H9 (cell line): ENCODE measurements around the gene EEF1E1. TPM values are rescaled to one million over a fixed set of nuclear protein-coding genes. Genes with fewer than 3 reads are reported as not detected.

Experiments
- DNase-seq: peaks from one replicate; pipeline ENCODE4 v3.0.0-alpha.2; 2017
- H2AFZ ChIP-seq: one replicate; pipeline ENCODE4 v1.6.1; 2013; ENCODE audit warnings: mild to moderate bottlenecking, low read length, control low read depth, moderate library complexity
- H2AK5ac ChIP-seq: 2 replicates; pipeline ENCODE4 v1.6.1; 2013; ENCODE audit warnings: low read length, control low read depth, mixed read lengths; ENCODE audit not compliant: insufficient read length
- H2BK120ac ChIP-seq: one replicate; pipeline ENCODE4 v1.6.1; 2013; ENCODE audit warnings: low read depth, mild to moderate bottlenecking, low read length, control low read depth, inconsistent platforms; ENCODE audit not compliant: poor library complexity, severe bottlenecking
- H2BK12ac ChIP-seq: 2 replicates; pipeline ENCODE4 v1.6.1; 2013; ENCODE audit warnings: low read length, control low read depth, mixed read lengths, low read depth; ENCODE audit not compliant: insufficient read length
- H2BK15ac ChIP-seq: 2 replicates; pipeline ENCODE4 v1.6.1; 2013; ENCODE audit warnings: low read depth, low read length, control low read depth
- H2BK20ac ChIP-seq: one replicate; pipeline ENCODE4 v1.6.1; 2013; ENCODE audit warnings: low read depth, mild to moderate bottlenecking, low read length, control low read depth, inconsistent platforms; ENCODE audit not compliant: poor library complexity, severe bottlenecking
- H2BK5ac ChIP-seq: 2 replicates; pipeline ENCODE4 v1.6.1; 2013; ENCODE audit warnings: low read length, control low read depth, mixed read lengths; ENCODE audit not compliant: insufficient read length
- H3K14ac ChIP-seq: 2 replicates; pipeline ENCODE4 v1.6.1; 2013; ENCODE audit warnings: low read length, control low read depth; ENCODE audit not compliant: insufficient read depth
- H3K18ac ChIP-seq: 2 replicates; pipeline ENCODE4 v1.6.1; 2013; ENCODE audit warnings: low read depth, mild to moderate bottlenecking, mixed read lengths, low read length, control low read depth; ENCODE audit not compliant: insufficient read length
- H3K23ac ChIP-seq: 2 replicates; pipeline ENCODE4 v1.6.1; 2013; ENCODE audit warnings: low read length, control low read depth, mixed read lengths, low read depth; ENCODE audit not compliant: insufficient read length
- H3K23me2 ChIP-seq: 2 replicates; pipeline ENCODE4 v1.6.1; 2013; ENCODE audit warnings: low read depth, mild to moderate bottlenecking, mixed read lengths, low read length, control low read depth; ENCODE audit not compliant: insufficient read length, poor library complexity, severe bottlenecking
- H3K27ac ChIP-seq: 2 replicates; pipeline ENCODE4 v1.5.1; 2013; ENCODE audit warnings: low read length, control low read depth, mixed read lengths, low read depth; ENCODE audit not compliant: insufficient read length
- H3K27me3 ChIP-seq: 2 replicates; pipeline ENCODE4 v1.6.1; 2013; ENCODE audit warnings: low read length, control low read depth, inconsistent platforms; ENCODE audit not compliant: insufficient read depth
- H3K4ac ChIP-seq: 2 replicates; pipeline ENCODE4 v1.6.1; 2013; ENCODE audit warnings: low read depth, mild to moderate bottlenecking, control low read depth, inconsistent platforms, low read length, moderate library complexity
- H3K4me1 ChIP-seq: 2 replicates; pipeline ENCODE4 v1.6.1; 2013; ENCODE audit warnings: low read length, control low read depth, inconsistent platforms; ENCODE audit not compliant: insufficient read depth
- H3K4me2 ChIP-seq: 2 replicates; pipeline ENCODE4 v1.6.1; 2013; ENCODE audit warnings: low read length, control low read depth, mixed read lengths; ENCODE audit not compliant: insufficient read length, insufficient read depth
- H3K56ac ChIP-seq: 2 replicates; pipeline ENCODE4 v1.6.1; 2013; ENCODE audit warnings: low read depth, mild to moderate bottlenecking, mixed read lengths, low read length, control low read depth; ENCODE audit not compliant: insufficient read length
- H3K79me1 ChIP-seq: 2 replicates; pipeline ENCODE4 v1.6.1; 2013; ENCODE audit warnings: low read depth, mild to moderate bottlenecking, moderate library complexity, low read length, control low read depth, inconsistent platforms; ENCODE audit not compliant: insufficient read depth, poor library complexity, severe bottlenecking
- H3K79me2 ChIP-seq: 2 replicates; pipeline ENCODE4 v1.6.1; 2013; ENCODE audit warnings: low read length, control low read depth, inconsistent platforms; ENCODE audit not compliant: insufficient read depth
- H3K9ac ChIP-seq: 2 replicates; pipeline ENCODE4 v1.6.1; 2013; ENCODE audit warnings: low read length, control low read depth, mixed read lengths; ENCODE audit not compliant: insufficient read length; ENCODE audit errors: extremely low read depth
- H3K9me3 ChIP-seq: one replicate; pipeline ENCODE4 v1.6.1; 2013; ENCODE audit warnings: low read depth, low read length, inconsistent platforms; ENCODE audit not compliant: control insufficient read depth
- H3T11ph ChIP-seq: one replicate; pipeline ENCODE4 v1.6.1; 2013; ENCODE audit warnings: mild to moderate bottlenecking, low read length, control low read depth, inconsistent platforms
- H4K20me1 ChIP-seq: one replicate; pipeline ENCODE4 v1.6.1; 2013; ENCODE audit not compliant: control insufficient read depth, insufficient read length, insufficient read depth
- H4K5ac ChIP-seq: 2 replicates; pipeline ENCODE4 v1.6.1; 2013; ENCODE audit warnings: low read depth, mild to moderate bottlenecking, mixed read lengths, low read length, control low read depth; ENCODE audit not compliant: insufficient read length
- H4K8ac ChIP-seq: replicated peaks from 2 replicates; pipeline ENCODE4 v1.6.1; 2013; ENCODE audit warnings: low read length, control low read depth, mixed read lengths, low read depth; ENCODE audit not compliant: insufficient read length
- H4K91ac ChIP-seq: 2 replicates; pipeline ENCODE4 v1.6.1; 2013; ENCODE audit warnings: low read depth, mild to moderate bottlenecking, moderate library complexity, mixed read lengths, low read length, control low read depth; ENCODE audit not compliant: insufficient read length
- H3K27ac Mint-ChIP-seq, 3 experiments: 2 replicates in 2 of 3; 3 replicates in 1 of 3; pipeline ENCODE4 v1.8.0; 2020 to 2021; ENCODE audit warnings: mixed read lengths in 3 of 3, mild to moderate bottlenecking in 1 of 3, moderate library complexity in 1 of 3
- H3K27me3 Mint-ChIP-seq: 2 replicates; pipeline ENCODE4 v1.8.0; 2021; ENCODE audit warnings: low read depth, mild to moderate bottlenecking, moderate library complexity, mixed read lengths
- H3K36me3 Mint-ChIP-seq, 3 experiments: 2 replicates in 2 of 3; 3 replicates in 1 of 3; pipeline ENCODE4 v1.8.0; 2020 to 2021; ENCODE audit warnings: low read depth in 3 of 3, mixed read lengths in 3 of 3; ENCODE audit not compliant: insufficient read depth in 1 of 3
- H3K4me1 Mint-ChIP-seq, 2 experiments: 2 replicates each; pipeline ENCODE4 v1.8.0; 2020; ENCODE audit warnings: mixed read lengths in 2 of 2
- H3K4me3 Mint-ChIP-seq, 2 experiments: 2 replicates in 1 of 2; 3 replicates in 1 of 2; pipeline ENCODE4 v1.8.0; 2020 to 2021; ENCODE audit warnings: mild to moderate bottlenecking in 2 of 2, mixed read lengths in 2 of 2, moderate library complexity in 1 of 2
- H3K9me3 Mint-ChIP-seq, 2 experiments: 2 replicates in 1 of 2; 3 replicates in 1 of 2; pipeline ENCODE4 v1.8.0; 2020; ENCODE audit warnings: mild to moderate bottlenecking in 2 of 2, mixed read lengths in 2 of 2, moderate library complexity in 1 of 2
- CTCF ChIP-seq: fragments of 200-600 bp; sonication (generic); conservative IDR thresholded peaks from 3 replicates; pipeline ENCODE4 v1.8.0; 2021; ENCODE audit warnings: antibody characterized with exemption, mild to moderate bottlenecking
- WGBS: extraction: QIAGEN DNeasy Blood & Tissue Kit; methylation state at CpG from one replicate; pipeline ENCODE4 v1.1.7; 2013; ENCODE audit warnings: missing lambda C conversion rate, low lambda C conversion rate, mixed read lengths; ENCODE audit not compliant: insufficient read length; ENCODE audit errors: extremely low coverage; 5-methylcytosine and 5-hydroxymethylcytosine counted together
- total RNA-seq: library from RNA; stranded (reverse); gene quantifications from 2 replicates; pipeline ENCODE4 v1.2.1, GENCODE V29; 2021

Gene EEF1E1
- total RNA-seq, 1 experiment from 2014 or later: 71.8 TPM

- no peaks in the 10 kb centered on the region for H3K27me3 ChIP-seq
- H3K4me2 ChIP-seq: no peak overlapping the region
- H3K9me3 Mint-ChIP-seq: no peaks in the 10 kb centered on the region; a peak in 1 of 5 replicates
- no peak overlapping the region for H3K4me3 Mint-ChIP-seq
- no peak overlapping the region for H2BK5ac ChIP-seq
- no peaks in the 10 kb centered on the region for H3K9me3 ChIP-seq
- H3T11ph ChIP-seq: no peak overlapping the region
- no peak overlapping the region for H2BK20ac ChIP-seq
- WGBS: no CpG with 5 or more reads among the region's 5 CpGs
- H3K23ac ChIP-seq: no peak overlapping the region
- H4K20me1 ChIP-seq: no peaks in the 10 kb centered on the region
- no peaks in the 10 kb centered on the region for H3K79me1 ChIP-seq
- H4K5ac ChIP-seq: no peak overlapping the region
- H3K27me3 Mint-ChIP-seq: peaks cover 5% of the 10 kb centered on the region; the same call in 1 of the 2 replicates
- H3K27ac Mint-ChIP-seq: no peak overlapping the region
- no peaks in the 10 kb centered on the region for H3K23me2 ChIP-seq
- H3K56ac ChIP-seq: no peak overlapping the region
- no peak overlapping the region for H4K91ac ChIP-seq
- no peaks in the 10 kb centered on the region for H3K79me2 ChIP-seq
- H3K9ac ChIP-seq: no peak overlapping the region
- H3K18ac ChIP-seq: no peak overlapping the region
- H2BK120ac ChIP-seq: no peak overlapping the region
- no peak for DNase-seq
- H3K4me1 ChIP-seq: no peaks in the 10 kb centered on the region
- H3K4ac ChIP-seq: no peak overlapping the region
- H2BK15ac ChIP-seq: no peak overlapping the region
- no peak overlapping the region for H4K8ac ChIP-seq
- no peak overlapping the region for H3K27ac ChIP-seq
- H3K14ac ChIP-seq: no peak overlapping the region
- no peak for TF ChIP-seq CTCF
- H3K36me3 Mint-ChIP-seq: no peaks in the 10 kb centered on the region
- peaks cover 3 to 5% of the 10 kb centered on the region in 2 experiments; a peak in 3 of 4 replicates for H3K4me1 Mint-ChIP-seq
- no peak overlapping the region for H2AK5ac ChIP-seq
- no peak overlapping the region for H2BK12ac ChIP-seq
- no peak overlapping the region for H2AFZ ChIP-seq
These were observed 28.1 kb upstream of the EEF1E1 start for GRCh38 chr6:8130399-8130798.
